ENCODE data around the gene CCDC180.

The CCDC180 gene

GRCh38 chr9:97332993-97333392, 25.5 kb downstream of the CCDC180 start:
- TF ChIP-seq REST (IDR thresholded peaks at IDR 0.05; ENCODE audit: insufficient read depth in 1 of 2, low read depth in 2 of 2, low read length in 2 of 2) (no peak), TAF1 (IDR thresholded peaks at IDR 0.05; ENCODE audit: borderline replicate concordance, insufficient read depth, low read length) (no peak), SIN3A (IDR thresholded peaks at IDR 0.05; ENCODE audit: borderline replicate concordance, insufficient read depth, low read length) (no peak), POLR2AphosphoS5 (IDR thresholded peaks at IDR 0.05; ENCODE audit: low read depth, low read length) (no peak), FOXP2 (optimal IDR thresholded peaks at IDR 0.05; ENCODE audit: borderline replicate concordance, extremely low read depth, extremely low read length, insufficient read depth) (no peak)

GRCh38 chr9:97348871-97349270, 41.4 kb downstream of the CCDC180 start:
- TF ChIP-seq REST (IDR thresholded peaks at IDR 0.05; ENCODE audit: insufficient read depth in 1 of 2, low read depth in 2 of 2, low read length in 2 of 2) (no peak), FOXP2 (optimal IDR thresholded peaks at IDR 0.05; ENCODE audit: borderline replicate concordance, extremely low read depth, extremely low read length, insufficient read depth) (no peak), POLR2AphosphoS5 (IDR thresholded peaks at IDR 0.05; ENCODE audit: low read depth, low read length) (no peak), TAF1 (IDR thresholded peaks at IDR 0.05; ENCODE audit: borderline replicate concordance, insufficient read depth, low read length) (no peak), SIN3A (IDR thresholded peaks at IDR 0.05; ENCODE audit: borderline replicate concordance, insufficient read depth, low read length) (no peak)

GRCh38 chr9:97349400-97349799, 41.9 kb downstream of the CCDC180 start:
- TF ChIP-seq SIN3A (IDR thresholded peaks at IDR 0.05; ENCODE audit: borderline replicate concordance, insufficient read depth, low read length), result no peak
- TF ChIP-seq TAF1 (IDR thresholded peaks at IDR 0.05; ENCODE audit: borderline replicate concordance, insufficient read depth, low read length), result no peak
- no peak for TF ChIP-seq REST (IDR thresholded peaks at IDR 0.05; ENCODE audit: insufficient read depth in 1 of 2, low read depth in 2 of 2, low read length in 2 of 2)
- no peak for TF ChIP-seq POLR2AphosphoS5 (IDR thresholded peaks at IDR 0.05; ENCODE audit: low read depth, low read length)
- TF ChIP-seq FOXP2 (optimal IDR thresholded peaks at IDR 0.05; ENCODE audit: borderline replicate concordance, extremely low read depth, extremely low read length, insufficient read depth), result no peak

GRCh38 chr9:97354637-97355036, 47.2 kb downstream of the CCDC180 start:
- no peak for TF ChIP-seq REST (IDR thresholded peaks at IDR 0.05; ENCODE audit: insufficient read depth in 1 of 2, low read depth in 2 of 2, low read length in 2 of 2)
- TF ChIP-seq TAF1 (IDR thresholded peaks at IDR 0.05; ENCODE audit: borderline replicate concordance, insufficient read depth, low read length), result no peak
- TF ChIP-seq FOXP2 (optimal IDR thresholded peaks at IDR 0.05; ENCODE audit: borderline replicate concordance, extremely low read depth, extremely low read length, insufficient read depth), result no peak
- TF ChIP-seq POLR2AphosphoS5 (IDR thresholded peaks at IDR 0.05; ENCODE audit: low read depth, low read length), result no peak

GRCh38 chr9:97357056-97357455, 49.6 kb downstream of the CCDC180 start:
- TF ChIP-seq TAF1 (IDR thresholded peaks at IDR 0.05; ENCODE audit: borderline replicate concordance, insufficient read depth, low read length), result no peak
- TF ChIP-seq REST (IDR thresholded peaks at IDR 0.05; ENCODE audit: insufficient read depth in 1 of 2, low read depth in 2 of 2, low read length in 2 of 2), result no peak
- TF ChIP-seq POLR2AphosphoS5 (IDR thresholded peaks at IDR 0.05; ENCODE audit: low read depth, low read length), result no peak
- no peak for TF ChIP-seq SIN3A (IDR thresholded peaks at IDR 0.05; ENCODE audit: borderline replicate concordance, insufficient read depth, low read length)
- no peak for TF ChIP-seq FOXP2 (optimal IDR thresholded peaks at IDR 0.05; ENCODE audit: borderline replicate concordance, extremely low read depth, extremely low read length, insufficient read depth)

All from PFSK-1 (cell line).